Calu3 (cell line): ENCODE data around the gene PTPRG. TPM values are rescaled to one million over a fixed set of nuclear protein-coding genes. Genes with fewer than 3 reads are reported as not detected.

Experiments used
- BruUV-seq: library from RNA; stranded (reverse); fragments of 400-500 nt; replicated peaks from 2 replicates; lab custom pipeline; 2021; lab: Mats Ljungman, UMichigan
- CTCF ChIA-PET: fragments of 300-600 bp; sonication (Branson Sonifier 250); formaldehyde crosslinking; loops from one replicate; lab custom pipeline; 2022; ENCODE audit warnings: antibody characterized with exemption; lab: Charles Lee
- DNase-seq: peaks from one replicate; pipeline ENCODE4 v3.0.0; 2022
- H3K27ac Mint-ChIP-seq: one replicate; pipeline ENCODE4 v1.8.0; 2022; ENCODE audit warnings: mixed read lengths; ENCODE audit not compliant: unreplicated experiment
- H3K27me3 Mint-ChIP-seq: one replicate; pipeline ENCODE4 v1.8.0; 2022; ENCODE audit warnings: mixed read lengths; ENCODE audit not compliant: unreplicated experiment
- H3K36me3 Mint-ChIP-seq: one replicate; pipeline ENCODE4 v1.8.0; 2022; ENCODE audit warnings: mild to moderate bottlenecking, moderate library complexity, mixed read lengths; ENCODE audit not compliant: insufficient read depth, unreplicated experiment
- H3K4me1 Mint-ChIP-seq: one replicate; pipeline ENCODE4 v1.8.0; 2022; ENCODE audit warnings: mild to moderate bottlenecking, low read depth, mixed read lengths; ENCODE audit not compliant: unreplicated experiment
- H3K4me3 Mint-ChIP-seq: one replicate; pipeline ENCODE4 v1.8.0; 2022; ENCODE audit warnings: mild to moderate bottlenecking, low read depth, moderate library complexity, mixed read lengths; ENCODE audit not compliant: unreplicated experiment
- H3K9me3 Mint-ChIP-seq: one replicate; pipeline ENCODE4 v1.8.0; 2022; ENCODE audit warnings: low read depth, mixed read lengths; ENCODE audit not compliant: unreplicated experiment
- intact Hi-C: fragments of 100-400 bp; cut with micrococcal nuclease; formaldehyde crosslinking; loops from one replicate; pipeline ENCODE4 v1.10.0; 2022; ENCODE audit not compliant: unreplicated experiment
- total RNA-seq: library from RNA; stranded (reverse); gene quantifications from 2 replicates; pipeline ENCODE4 v1.2.3, GENCODE V29; 2022
- TF ChIP-seq, protein P1 (sequence below): fragments of 200-600 bp; IDR thresholded peaks from one replicate; pipeline ENCODE4 v1.8.0; 2022; ENCODE audit warnings: antibody characterized with exemption; ENCODE audit not compliant: unreplicated experiment

Gene PTPRG
- total RNA-seq, 1 experiment from 2014 or later: 0.35 TPM

DNA sequence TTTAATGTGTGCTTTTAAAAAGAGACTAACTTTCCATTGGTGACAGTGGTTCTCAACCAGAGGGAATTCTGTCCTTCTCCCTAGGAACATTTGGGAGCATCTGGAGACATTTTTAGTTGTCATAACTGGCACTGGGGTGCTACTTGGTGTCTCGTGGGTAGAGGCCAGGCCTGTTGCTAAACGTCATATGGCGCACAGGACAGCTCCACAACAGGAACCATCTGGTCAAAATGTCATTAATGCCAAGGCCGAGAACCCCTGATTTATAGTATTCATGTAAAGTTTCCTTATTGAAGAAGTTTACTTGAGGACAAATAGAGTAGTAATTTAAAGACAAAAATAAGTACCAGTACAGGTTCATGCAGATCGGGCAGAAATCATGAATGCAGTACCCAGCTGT lies 647.7 kb downstream of the PTPRG start:
- no peaks in the 10 kb centered on the region for H3K4me1 Mint-ChIP-seq
- no peaks in the 10 kb centered on the region for H3K9me3 Mint-ChIP-seq
- intact Hi-C loops: no loop called here
- H3K36me3 Mint-ChIP-seq: no peaks in the 10 kb centered on the region
- no peak overlapping the region for H3K27ac Mint-ChIP-seq
- CTCF ChIA-PET: no interaction called here
- no peak overlapping the region for H3K4me3 Mint-ChIP-seq
- DNase-seq: no peak
- no peaks in the 10 kb centered on the region for H3K27me3 Mint-ChIP-seq
- BruUV-seq: no TSS peak
- TF ChIP-seq, protein P1, sequence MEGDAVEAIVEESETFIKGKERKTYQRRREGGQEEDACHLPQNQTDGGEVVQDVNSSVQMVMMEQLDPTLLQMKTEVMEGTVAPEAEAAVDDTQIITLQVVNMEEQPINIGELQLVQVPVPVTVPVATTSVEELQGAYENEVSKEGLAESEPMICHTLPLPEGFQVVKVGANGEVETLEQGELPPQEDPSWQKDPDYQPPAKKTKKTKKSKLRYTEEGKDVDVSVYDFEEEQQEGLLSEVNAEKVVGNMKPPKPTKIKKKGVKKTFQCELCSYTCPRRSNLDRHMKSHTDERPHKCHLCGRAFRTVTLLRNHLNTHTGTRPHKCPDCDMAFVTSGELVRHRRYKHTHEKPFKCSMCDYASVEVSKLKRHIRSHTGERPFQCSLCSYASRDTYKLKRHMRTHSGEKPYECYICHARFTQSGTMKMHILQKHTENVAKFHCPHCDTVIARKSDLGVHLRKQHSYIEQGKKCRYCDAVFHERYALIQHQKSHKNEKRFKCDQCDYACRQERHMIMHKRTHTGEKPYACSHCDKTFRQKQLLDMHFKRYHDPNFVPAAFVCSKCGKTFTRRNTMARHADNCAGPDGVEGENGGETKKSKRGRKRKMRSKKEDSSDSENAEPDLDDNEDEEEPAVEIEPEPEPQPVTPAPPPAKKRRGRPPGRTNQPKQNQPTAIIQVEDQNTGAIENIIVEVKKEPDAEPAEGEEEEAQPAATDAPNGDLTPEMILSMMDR: no peak

DNA sequence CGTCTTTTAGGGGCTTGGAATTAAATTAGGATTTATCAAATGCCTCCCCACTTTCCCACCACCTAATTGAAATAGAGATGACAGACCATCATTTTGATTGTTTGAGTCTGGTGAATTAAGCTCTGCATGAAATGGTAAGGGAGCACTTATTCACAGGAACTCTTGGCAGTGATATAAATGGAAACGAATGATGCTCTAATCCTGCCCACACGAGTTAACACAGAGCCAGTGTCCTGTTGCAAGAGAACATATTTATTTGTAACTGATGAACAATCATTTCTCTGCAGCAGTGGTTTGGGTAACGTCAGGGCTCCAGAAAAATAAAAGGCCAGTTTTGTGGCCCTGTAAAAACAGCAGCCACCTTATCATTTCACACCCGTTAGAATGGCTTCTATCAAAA lies 648.6 kb downstream of the PTPRG start:
- CTCF ChIA-PET: no interaction called here
- intact Hi-C loops: no loop called here
- H3K9me3 Mint-ChIP-seq: no peaks in the 10 kb centered on the region
- no peak overlapping the region for H3K27ac Mint-ChIP-seq
- no peaks in the 10 kb centered on the region for H3K27me3 Mint-ChIP-seq
- H3K4me1 Mint-ChIP-seq: no peaks in the 10 kb centered on the region
- DNase-seq: no peak
- no peaks in the 10 kb centered on the region for H3K36me3 Mint-ChIP-seq
- no peak overlapping the region for H3K4me3 Mint-ChIP-seq
- BruUV-seq: no TSS peak
- TF ChIP-seq, protein P1: no peak

DNA sequence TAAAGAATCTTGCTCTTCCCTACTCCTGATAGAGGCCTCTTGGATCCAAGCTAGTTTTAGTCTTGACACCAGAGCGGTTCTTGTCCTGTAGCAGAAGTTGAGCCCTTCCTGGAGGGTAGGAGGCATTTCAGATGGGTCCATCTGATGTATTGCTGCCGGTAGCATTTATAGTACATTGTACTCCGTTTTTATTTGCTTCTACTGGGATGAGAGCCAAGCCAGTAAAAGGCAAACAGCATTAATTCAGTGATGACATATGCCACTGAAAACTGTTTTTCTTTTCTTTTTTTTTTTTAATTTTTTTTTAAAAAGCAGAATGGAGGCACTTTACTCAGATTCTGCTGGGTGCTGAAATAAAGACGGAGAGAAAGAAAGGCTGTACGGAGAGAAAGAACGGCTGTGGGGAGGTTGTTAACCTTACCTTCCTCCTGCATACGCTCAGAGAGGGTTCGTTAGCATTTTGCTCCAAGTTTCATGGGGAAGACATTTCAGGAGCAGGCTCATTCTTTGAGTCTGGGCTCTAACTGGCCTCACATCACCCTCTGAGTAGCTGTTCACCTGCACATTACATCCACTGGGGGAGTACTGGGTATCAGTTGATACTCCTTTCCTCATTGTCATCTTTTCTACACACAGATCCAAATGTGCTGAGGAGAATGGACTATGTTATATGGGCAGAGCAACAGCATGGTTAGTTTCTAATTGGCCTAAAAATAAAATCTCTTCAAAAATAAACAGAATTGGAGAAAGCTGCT lies 650.5 kb downstream of the PTPRG start:
- Mint-ChIP-seq H3K36me3 (no peaks in the 10 kb centered on the region), H3K27ac (no peak overlapping the region), H3K4me1 (no peaks in the 10 kb centered on the region), H3K4me3 (no peak overlapping the region), H3K9me3 (peaks cover 3% of the 10 kb centered on the region), H3K27me3 (no peaks in the 10 kb centered on the region)
- no peak for DNase-seq
- TF ChIP-seq, protein P1: no peak
- BruUV-seq: no TSS peak
- intact Hi-C loops: no loop called here
- CTCF ChIA-PET: interaction anchor here (0.5 kb wide), 1 partner anchor 206 kb away, joined by 3 read pairs; no protein-coding TSS in a partner anchor

- Mint-ChIP-seq H3K4me1 (no peaks in the 10 kb centered on the region), H3K27me3 (no peaks in the 10 kb centered on the region), H3K4me3 (no peak overlapping the region), H3K27ac (no peak overlapping the region), H3K9me3 (peaks cover 9% of the 10 kb centered on the region), H3K36me3 (no peaks in the 10 kb centered on the region)
- TF ChIP-seq, protein P1: no peak
- CTCF ChIA-PET: interaction anchor here (0.8 kb wide), 1 partner anchor 21 kb away, joined by 5 read pairs; no protein-coding TSS in a partner anchor
- no TSS peak for BruUV-seq
- intact Hi-C loops: no loop called here
- no peak for DNase-seq
Measured at GRCh38 chr3:62214850-62215249, 653.5 kb downstream of the PTPRG start.
